Right atrium auricular region (tissue), 2 donors: ENCODE results near the gene CRB3. TPM values are rescaled to one million over a fixed set of nuclear protein-coding genes. Genes with fewer than 3 reads are reported as not detected.

Source experiments
- DNase-seq: peaks from one replicate; pipeline ENCODE4 v3.0.0-alpha.2; 2019; ENCODE audit warnings: low spot score
- H3K27ac ChIP-seq, 2 donors: fragments of 200-600 bp; sonication (generic); 1 replicate in 1 of 2; 2 replicates in 1 of 2; pipeline ENCODE4 v1.5.1; 2016 to 2019
- H3K27me3 ChIP-seq, 2 donors: fragments of 200-600 bp; sonication (generic); one replicate each; pipeline versions ENCODE4 v1.5.1 to v1.6.0; 2017 to 2019
- H3K36me3 ChIP-seq: fragments of 200-600 bp; sonication (generic); one replicate; pipeline ENCODE4 v1.5.1; 2016
- H3K4me1 ChIP-seq, 2 donors: fragments of 200-600 bp; sonication (generic); one replicate each; pipeline versions ENCODE4 v1.5.1 to v1.6.0; 2017 to 2019
- H3K4me3 ChIP-seq, 2 donors: fragments of 200-600 bp; sonication (generic); 1 replicate in 1 of 2; 2 replicates in 1 of 2; pipeline ENCODE4 v1.5.1; 2017 to 2019; ENCODE audit warnings: mild to moderate bottlenecking in 1 of 2, moderate library complexity in 1 of 2
- H3K9me3 ChIP-seq, 2 donors: fragments of 200-600 bp; sonication (generic); one replicate each; pipeline ENCODE4 v1.5.1; 2019
- CTCF ChIP-seq, 2 donors: fragments of 200-600 bp; sonication (generic); IDR thresholded peaks; one replicate each; pipeline ENCODE4 v1.5.1; 2019; ENCODE audit warnings: antibody characterized with exemption in 2 of 2
- total RNA-seq, 2 donors: library from RNA; depleted of rRNA; stranded (reverse); fragments of >200 nt; gene quantifications; one replicate each; pipeline ENCODE4 v1.1.0, GENCODE V29; 2016

CRB3 gene
- total RNA-seq, 2 donors from 2014 or later = 0.33 to 2.5 TPM

DNA sequence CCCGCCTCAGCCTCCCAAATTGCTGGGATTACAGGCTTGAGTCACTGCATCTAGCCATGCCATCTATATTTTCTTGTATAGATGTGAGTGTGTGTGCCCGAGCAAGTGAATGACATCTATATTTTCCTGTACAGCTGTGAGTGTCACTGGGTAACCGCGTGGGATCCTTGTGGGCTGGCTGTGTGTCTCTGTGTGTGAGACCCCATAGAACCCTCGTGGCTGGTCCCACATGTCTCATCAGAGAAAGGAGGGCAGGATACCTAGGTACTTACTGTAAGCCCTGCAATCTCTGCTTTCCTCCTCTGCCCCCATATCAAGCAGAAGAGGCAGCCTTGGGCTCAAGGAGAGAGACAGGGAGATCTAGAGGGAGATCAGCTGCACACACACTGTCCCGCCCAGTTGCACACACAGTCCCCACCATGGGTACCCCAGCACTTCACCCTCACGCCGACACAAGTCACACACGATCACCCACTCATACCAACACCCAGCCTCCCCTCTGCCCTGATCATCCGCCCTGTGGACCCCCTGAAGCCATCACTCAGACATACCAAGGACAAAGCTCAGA is 16.9 kb downstream of the CRB3 start:
- no peak for DNase-seq
- H3K27me3 ChIP-seq = peaks cover 7 to 8% of the 10 kb centered on the region in 2 donors
- H3K9me3 ChIP-seq = no peaks in the 10 kb centered on the region
- no peak for TF ChIP-seq CTCF (IDR thresholded peaks at IDR 0.05)
- no peak overlapping the region for H3K27ac ChIP-seq
- H3K36me3 ChIP-seq = no peaks in the 10 kb centered on the region
- H3K4me1 ChIP-seq = peaks cover 0 to 11% of the 10 kb centered on the region in 2 donors
- H3K4me3 ChIP-seq = peak overlapping the region in 1 of 2 donors; percentile 22

DNA sequence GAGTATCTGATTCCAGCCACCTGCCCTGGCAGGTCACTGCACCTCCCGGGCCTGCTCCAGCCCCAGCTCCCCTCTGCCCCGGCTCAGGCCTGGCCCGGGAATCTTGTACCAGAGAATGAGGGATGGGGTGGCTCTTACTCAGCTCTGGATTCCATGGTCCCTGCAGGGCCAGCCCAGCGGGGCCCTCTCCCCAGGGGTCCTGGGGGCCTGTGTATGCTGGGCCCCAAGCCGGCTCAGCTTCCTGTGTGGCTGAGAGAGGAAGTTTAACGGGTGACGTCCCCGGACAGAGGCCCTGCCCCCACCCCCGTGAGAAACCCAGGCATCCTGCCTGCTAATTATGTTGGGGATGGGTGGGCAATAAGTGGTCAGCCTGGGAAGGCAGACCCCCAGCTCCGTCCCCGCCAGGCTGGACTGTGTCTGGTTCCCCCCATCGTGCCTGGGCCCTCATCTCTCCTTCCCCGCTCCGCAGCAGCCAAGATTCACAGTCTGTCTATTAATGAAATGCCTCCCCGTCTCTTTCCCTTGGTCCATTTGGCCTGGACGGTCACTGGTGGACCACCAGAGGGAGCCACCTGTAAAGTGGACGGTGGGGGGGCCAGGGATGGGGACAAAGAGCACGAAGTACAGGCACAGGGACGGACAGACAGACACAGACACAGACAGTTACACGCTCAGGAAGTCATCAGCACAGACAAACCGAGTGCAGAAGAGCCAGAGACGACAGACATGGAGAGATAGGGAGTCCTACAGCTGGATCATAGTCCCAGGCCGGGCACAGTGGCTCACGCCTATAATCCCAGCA is 17.7 kb downstream of the CRB3 start, which contains the start of gene DENND1C:
Gene DENND1C, minus strand, starts transcription at position 247 of the 802 bp plus-strand sequence. Its CDS starts 92 bp downstream, at position 155.
- Histone ChIP-seq H3K36me3 (no peaks in the 10 kb centered on the region), H3K27me3 (peaks cover 1 to 4% of the 10 kb centered on the region in 2 donors)
- no peak for DNase-seq

DNA sequence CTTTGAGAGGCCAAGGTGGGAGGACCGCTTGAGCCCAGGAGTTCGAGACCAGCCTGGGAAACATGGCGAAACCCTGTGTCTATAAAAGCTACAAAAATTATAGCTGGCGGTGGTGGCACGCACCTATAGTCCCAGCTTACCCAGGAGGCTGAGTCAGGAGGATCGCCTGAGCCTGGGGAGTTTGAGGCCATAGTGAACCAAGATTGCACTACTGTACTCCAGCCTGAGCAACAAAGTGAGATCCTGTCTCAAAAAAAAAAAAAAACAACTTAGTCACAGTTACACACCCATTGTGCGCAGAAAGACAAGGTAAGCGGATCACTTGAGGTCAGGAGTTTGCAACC is 18.2 kb downstream of the CRB3 start:
- no peak overlapping the region for H3K4me3 ChIP-seq
- H3K9me3 ChIP-seq = no peaks in the 10 kb centered on the region
- no peaks in the 10 kb centered on the region for H3K4me1 ChIP-seq
- no peak for TF ChIP-seq CTCF (IDR thresholded peaks at IDR 0.05)
- no peak overlapping the region for H3K27ac ChIP-seq
- DNase-seq = no peak
- H3K27me3 ChIP-seq = peaks cover 0 to under 1% of the 10 kb centered on the region in 2 donors
- no peaks in the 10 kb centered on the region for H3K36me3 ChIP-seq

More for the DNA sequence above, 17.7 kb downstream of the CRB3 start, which contains the start of gene DENND1C:
- Histone ChIP-seq H3K27ac (no peak within 1 kb of the TSS), H3K9me3 (no peaks in the 10 kb centered on the region), H3K4me3 (peak within 1 kb of the TSS in 1 of 2 donors; percentile 22), H3K4me1 (peaks cover 0 to 3% of the 10 kb centered on the region in 2 donors)
- peak in 1 of 2 donors; percentile 50 for TF ChIP-seq CTCF (IDR thresholded peaks at IDR 0.05)

GRCh38 chr19:6483235-6483634 is 19.2 kb downstream of the CRB3 start:
- H3K4me3 ChIP-seq = no peak overlapping the region
- H3K4me1 ChIP-seq = no peaks in the 10 kb centered on the region
- no peak for TF ChIP-seq CTCF (IDR thresholded peaks at IDR 0.05)
- DNase-seq = no peak
- H3K36me3 ChIP-seq = no peaks in the 10 kb centered on the region
- no peaks in the 10 kb centered on the region for H3K27me3 ChIP-seq
- no peaks in the 10 kb centered on the region for H3K9me3 ChIP-seq
- H3K27ac ChIP-seq = no peak overlapping the region

- Histone ChIP-seq H3K27me3 (no peaks in the 10 kb centered on the region), H3K4me3 (no peak overlapping the region), H3K36me3 (no peaks in the 10 kb centered on the region), H3K4me1 (no peaks in the 10 kb centered on the region), H3K27ac (no peak overlapping the region), H3K9me3 (no peaks in the 10 kb centered on the region)
- no peak for DNase-seq
- no peak for TF ChIP-seq CTCF (IDR thresholded peaks at IDR 0.05)
These were observed 20.2 kb downstream of the CRB3 start for GRCh38 chr19:6484230-6484629.
